ENCODE results near the gene ZNF418. TPM values are rescaled to one million over a fixed set of nuclear protein-coding genes. Genes with fewer than 3 reads are reported as not detected.
"Not testable (repeated sequence)": the region's sequence is repeated elsewhere in the genome, so short reads cannot be mapped to it uniquely, and the experiment has no call there.

The ZNF418 gene
- total RNA-seq, result 4.3 and 4.9 TPM in 2 replicates

DNA sequence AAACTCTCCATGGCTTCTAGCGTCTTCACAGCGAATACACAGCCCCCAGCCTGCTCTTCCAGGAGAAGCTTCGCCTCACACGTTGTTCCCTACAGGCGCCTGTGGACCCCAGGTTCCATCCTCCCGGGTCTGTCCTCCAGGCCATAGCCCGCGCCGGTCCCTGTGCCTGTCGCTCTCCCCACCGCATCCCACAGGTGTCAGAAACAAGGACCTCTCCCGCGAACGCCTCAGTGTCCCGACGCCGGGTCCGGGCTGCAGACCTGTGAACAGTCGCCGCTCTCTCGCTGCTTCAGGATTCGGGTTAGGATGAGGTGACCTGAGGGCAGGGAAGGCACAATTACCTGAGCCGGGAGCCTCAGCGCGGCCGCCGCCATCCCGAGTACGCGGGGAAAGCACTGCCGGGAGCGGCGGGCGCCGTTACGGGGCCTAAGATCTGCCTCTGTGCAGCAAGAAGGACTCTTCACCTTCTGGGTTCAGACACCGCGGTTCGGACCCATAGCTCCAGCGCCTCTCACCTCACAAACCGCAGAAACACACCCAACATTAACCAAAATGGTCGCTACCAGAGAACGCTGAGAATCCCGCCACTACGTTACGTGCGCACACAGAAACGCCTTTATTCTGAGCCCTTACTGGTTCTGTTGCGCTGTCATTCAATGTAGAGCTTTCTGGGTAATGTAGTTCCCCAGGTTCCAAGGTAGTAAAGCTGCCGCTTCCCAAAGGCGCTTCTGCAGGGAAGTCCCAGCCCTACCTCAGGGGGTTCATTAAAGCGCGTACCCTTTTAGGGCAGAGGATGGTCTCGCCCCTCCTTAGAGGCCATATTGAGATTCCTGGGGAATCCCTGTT is at the start of gene ZNF418:
Gene ZNF418, minus strand, starts transcription at position 583 of the 846 bp plus-strand sequence. CDS start 1,580 bp downstream, outside the sequence.
- DNase-seq, result peak; percentile 84

DNA sequence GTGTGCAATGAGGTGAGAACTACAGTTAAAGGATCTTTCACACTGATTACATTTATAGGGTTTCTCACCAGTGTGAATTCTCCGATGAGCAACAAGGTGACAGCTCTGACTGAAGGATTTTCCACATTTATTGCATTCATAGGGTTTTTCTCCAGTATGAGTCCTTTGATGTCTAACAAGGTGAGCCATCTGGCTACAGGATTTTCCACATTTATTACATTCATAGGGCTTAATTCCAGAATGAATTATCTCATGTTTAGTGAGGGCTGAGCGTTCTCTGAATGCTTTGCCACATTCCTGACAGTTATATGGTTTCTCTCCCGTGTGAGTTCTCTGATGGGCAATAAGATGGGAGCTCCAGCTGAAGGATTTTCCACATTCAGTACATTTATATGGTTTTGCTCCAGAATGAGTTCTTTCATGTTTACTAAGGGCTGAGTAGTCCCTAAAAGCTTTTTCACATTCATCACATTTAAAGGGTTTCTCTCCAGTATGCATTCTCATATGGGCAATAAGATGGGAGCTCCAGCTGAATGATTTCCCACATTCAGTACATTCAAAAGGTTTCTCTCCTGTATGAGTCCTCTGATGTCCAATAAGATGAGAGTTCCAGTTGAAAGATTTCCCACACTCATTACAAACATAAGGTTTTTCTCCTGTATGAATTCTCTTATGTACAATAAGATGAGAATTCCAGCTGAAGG is 43.5 kb upstream of the ZNF418 start:
- no peak for DNase-seq

DNA sequence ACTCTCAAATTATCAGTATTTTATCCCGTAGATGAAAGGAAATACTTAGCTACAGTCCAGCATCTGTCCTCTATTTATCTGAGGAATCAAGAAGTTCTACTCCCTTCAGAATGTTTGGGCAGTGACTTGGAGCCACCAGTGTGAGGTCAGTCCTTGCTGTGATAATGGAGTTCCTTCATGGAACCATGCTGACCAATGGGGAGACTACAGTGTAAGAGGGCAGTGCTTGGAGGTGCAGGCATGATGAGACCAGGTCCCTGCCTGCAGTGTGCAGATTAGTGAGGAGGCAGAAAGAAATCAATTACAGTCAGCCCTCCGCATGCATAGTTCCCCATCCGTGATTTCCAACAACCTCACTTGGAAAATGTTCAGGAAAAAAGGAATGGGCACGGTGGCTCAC is 39.2 kb upstream of the ZNF418 start, which contains the start of gene C19orf18:
Gene C19orf18, minus strand, starts transcription at position 101 of the 400 bp plus-strand sequence. CDS start 102 bp downstream, outside the sequence.
- no peak for DNase-seq

DNA sequence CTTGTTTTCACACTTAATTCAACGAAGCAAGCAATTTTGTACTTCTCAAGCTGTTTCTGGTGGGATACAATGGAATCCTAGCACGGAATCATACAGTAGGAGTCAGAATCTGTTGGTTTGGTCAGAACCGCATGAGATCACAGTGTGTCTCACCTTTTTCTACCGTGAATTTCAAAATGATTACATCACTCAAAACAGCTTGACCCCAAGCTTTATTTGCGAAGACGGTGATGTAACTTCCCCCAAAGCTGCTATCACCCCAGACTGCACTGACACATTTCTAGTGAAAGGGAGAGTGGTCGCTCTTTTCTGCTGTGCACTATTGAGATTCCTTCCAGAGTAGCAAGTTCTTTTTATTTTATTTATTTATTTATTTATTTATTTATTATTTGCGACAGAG is 29.6 kb upstream of the ZNF418 start:
- DNase-seq, result no peak

DNA sequence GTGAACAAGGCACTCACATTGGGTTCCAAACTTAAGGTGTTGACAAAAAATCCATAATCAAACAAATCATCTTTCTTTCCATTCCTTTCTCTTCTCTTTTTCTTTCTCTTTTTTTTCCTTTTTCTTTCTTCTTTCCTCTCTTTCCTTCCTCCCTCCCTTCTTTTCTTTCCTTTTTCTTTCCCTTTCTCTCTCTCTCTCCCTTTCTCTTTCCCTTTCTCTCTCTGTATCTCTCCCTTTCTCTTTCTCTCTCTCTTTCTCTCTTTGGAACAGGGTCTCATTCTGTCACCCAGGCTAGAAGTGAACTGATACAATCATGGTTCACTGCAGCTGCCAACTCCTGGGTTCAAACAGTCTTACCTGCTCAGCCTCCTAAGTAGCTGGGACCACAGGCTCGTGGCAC is 26.6 kb upstream of the ZNF418 start:
- no peak for DNase-seq

DNA sequence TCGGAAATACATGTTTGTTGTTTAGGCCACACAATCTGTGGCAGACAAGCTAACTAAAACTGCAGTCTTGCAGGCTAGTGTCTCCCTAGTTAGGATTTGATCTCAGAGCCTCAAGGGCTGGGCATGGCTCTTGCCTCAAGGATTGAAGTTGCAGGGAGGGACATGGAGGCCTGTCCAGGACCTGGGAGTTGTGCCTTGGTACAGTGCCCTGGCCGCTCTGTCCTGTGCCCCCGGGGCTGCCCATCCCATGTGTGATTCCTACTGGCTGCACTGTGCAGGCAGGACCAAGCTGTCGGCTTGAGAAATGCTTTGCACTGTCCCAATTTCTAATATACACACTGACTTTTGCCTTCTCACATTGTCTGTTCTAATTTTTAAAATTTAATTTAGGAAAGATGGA is 19.8 kb upstream of the ZNF418 start:
- no peak for DNase-seq

DNA sequence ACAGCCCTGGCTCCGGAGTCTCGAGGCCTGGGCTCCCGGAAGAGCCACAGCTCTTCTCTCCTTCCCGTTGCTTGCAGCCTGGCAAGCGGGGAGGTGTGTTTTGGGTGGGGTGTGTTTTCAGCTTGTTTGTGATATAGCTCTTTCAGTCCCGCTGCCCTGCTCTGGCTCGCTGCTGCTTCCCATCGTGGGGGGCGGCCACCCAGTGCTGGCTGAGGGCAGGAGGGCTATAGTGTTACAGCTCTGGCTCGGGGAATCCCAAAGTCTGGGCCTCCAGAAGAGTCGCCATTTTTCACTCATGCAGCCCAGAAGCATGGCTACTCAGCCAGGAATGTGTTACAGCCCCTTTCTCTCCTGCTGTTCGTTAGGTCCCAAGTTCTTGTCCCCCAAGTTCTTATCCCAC is 14.5 kb upstream of the ZNF418 start:
- no peak for DNase-seq

DNA sequence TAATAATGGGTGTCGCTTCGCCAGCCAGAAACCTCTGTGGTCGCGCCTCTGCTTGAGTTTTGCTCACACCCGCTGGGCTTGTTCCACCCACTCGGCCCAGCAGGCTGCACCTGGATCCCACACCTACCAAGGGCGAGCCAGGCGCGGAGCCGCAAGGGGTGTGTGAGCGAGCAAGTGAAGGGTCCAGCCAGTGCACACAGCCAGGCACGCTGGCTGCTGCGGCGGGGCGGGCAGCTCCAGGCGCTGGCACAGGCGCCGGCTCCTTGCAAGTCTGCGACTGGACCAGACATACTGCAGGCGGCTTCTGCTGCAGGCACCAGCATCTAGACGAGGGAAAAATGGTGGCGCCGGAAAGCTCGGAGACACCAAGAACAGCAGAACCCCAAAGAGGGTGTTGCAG is 14.1 kb upstream of the ZNF418 start:
- no peak for DNase-seq

DNA sequence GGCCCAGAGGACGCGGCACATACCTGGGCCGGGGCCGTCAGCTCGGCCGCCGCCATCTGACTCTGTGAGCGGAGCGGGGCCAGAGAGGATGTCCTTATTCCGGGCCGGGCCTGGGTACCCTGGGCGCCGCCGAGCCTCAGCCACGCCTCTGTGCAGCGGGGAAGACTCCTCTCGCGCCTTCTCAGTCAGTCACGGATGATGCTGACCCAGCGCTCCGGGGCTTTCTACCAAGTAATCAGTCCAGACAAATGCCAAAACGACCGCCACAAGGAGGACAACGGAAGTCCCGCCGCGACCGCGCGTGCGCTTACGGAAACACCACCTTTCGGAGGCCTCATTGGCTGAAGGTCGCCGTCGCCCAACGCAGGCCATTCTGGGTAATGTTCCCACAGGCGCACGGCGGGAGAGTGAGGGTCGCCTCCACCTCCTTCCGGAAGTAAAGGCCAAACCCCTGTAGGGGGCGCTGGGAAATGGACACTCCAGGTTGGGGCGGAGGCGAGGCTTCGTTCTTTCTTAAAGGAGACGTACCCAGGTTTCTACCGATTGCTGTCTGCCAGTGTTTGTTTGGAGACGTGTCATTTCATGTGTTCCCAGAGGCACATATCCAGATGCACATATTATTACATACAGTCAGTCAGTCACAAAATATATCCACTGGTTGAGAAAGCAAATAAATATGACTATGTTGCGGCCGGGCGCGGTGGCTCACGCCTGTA is 12.4 kb upstream of the ZNF418 start, which contains the start of gene ZNF256:
Gene ZNF256, minus strand, starts transcription at position 288 of the 716 bp plus-strand sequence. Its CDS starts 232 bp downstream, at position 56.
- peak; percentile 94 for DNase-seq

DNA sequence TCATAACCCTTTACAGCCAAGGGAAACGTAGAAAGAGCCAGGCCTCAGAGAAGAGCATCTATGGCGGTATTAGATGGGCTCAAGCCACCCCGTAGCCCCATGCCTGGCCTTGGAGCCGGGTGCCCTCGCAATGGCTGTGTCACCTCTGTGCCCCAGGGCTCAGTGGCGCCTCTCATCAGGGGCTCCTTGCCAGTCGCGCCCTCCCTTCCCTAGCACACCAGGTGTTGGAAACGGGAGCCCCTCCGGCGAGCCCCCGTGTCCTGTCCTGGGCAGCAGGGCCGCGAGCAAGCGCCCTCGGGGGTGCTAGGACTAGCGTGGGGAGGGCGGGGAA is 11.9 kb upstream of the ZNF418 start:
- no peak for DNase-seq

DNA sequence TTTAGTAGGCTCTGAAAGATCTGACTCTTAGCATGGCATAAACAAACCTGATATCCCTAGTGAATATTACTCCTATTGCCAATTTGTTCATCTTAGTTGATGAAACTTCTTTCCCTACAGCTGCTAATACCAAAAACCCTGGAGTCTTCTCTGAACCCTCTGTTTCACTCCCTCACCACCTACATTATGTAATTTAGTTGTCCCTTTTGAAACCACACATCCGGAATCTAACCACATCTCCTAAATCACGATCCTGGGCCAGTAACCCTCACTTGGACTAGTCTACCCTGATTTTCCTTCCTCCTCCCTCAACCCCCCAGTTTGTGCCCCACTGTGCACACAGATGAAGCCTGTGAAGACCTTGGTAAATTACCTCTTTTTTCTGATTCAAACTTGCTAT is 11.1 kb upstream of the ZNF418 start:
- DNase-seq, result no peak

DNA sequence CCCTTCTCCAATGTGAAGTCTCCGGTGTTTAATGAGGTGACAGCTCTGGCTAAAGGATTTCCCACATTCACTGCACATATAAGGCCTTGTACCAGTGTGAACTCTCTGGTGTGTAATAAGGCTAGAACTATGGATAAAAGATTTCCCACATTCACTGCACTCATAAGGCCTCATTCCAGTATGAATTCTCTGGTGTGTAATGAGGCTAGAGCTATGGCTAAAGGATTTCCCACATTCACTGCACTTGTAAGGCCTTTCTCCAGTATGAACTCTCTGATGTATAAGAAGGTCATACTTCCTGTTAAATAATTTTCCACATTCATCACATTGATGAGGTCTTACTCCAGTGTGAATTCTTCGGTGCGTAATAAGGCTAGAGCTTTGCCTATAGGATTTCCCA is 6.4 kb upstream of the ZNF418 start:
- DNase-seq, result no peak

DNA sequence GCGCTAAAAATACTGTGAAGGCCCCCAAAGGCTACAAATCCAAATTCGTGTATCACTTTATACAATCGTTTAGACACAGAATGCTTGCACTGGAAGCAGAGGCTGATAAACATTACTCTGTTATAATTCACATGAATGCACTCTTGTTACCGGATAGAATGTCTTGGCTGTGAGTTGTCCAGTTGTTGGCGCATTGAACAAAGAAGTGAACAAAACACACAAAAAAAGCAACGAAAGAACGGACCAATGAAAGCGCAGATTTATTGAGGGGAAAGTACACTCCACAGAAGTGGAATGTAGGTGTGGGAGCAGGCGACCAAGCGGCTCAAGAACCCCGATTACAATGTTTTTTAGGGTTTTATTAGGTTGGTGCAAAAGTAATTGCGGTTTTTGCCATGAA is 529 bp upstream of the ZNF418 start:
- DNase-seq, result no peak

DNA sequence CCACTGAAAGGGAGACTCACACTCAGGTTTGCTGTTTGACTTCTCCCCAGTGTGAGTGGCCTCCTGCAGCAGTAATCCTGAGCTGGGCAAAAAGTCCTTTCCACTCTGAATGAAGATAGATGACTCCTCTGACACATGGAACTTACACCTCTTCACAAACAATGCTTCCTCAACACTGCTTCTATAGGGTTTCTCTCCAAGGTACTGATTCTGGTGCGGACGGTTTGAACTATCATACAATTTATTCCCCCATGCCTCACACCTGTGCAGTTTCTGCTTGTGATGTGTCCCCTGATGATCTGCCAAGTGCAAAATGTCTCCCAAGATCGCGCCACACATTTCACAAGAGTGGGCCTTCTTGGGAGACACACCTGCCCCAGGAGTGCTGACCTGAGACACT is 7.6 kb downstream of the ZNF418 start:
- no peak for DNase-seq

DNA sequence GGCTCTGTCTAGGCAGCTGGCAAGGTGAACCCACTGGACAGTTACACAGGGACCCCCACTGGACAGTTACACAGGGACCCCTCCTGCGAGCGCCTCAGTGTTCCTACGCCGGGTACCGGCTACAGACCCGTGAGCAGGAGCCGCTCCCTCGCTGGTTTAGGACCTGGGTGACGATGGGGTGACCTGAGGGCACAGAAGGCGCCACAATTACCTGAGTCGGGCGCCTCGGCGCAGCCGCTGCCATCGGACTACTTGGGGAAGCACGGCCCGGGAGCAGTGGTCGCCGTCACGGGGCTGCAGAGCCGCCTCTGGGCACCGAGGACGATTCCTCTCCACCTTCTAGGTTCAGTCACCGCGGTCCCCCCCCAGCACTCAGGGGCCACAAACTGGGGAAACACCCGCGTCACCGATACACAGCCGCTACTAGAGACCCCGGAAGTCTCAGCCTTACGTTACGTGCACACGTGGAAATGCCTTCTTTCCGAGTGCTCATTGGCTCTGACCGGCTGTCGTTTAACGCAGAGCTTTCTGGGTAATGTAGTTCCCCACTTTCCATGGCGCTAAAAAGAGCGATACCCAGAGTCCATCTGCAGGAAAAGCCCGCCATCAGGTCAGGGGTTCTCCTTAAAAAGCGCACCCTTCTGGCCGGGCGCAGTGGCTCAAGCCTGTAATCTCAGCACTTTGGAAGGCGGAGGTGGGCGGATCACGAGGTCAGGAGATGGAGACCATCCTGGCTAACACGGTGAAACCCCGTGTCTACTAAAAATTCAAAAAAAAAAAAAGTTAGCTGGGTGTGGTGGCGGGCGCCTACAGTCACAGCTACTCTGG is 18.8 kb downstream of the ZNF418 start, which contains the start of gene ZNF417:
Gene ZNF417, minus strand, starts transcription at position 425 of the 828 bp plus-strand sequence. Its CDS starts 181 bp downstream, at position 244.
- DNase-seq, result peak; percentile 95

DNA sequence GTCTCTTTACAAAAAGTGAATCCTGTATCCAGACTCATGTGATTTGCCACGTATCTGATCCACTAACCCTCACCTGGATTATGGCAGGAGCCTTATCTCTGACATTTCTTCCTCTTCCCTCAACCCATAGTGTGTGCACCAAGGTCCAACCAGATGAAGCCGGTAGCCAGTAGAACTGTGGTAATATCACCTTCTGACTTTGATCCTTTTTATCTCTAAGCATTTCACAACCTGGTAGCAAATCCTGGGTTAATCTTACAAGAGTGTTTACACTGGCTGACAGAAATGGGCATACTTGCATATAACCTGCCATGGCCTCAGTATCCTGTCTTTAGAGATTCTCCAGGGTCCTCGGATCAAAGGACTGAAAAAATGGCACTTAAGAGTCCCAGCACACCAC is 20.7 kb downstream of the ZNF418 start:
- DNase-seq, result no peak

DNA sequence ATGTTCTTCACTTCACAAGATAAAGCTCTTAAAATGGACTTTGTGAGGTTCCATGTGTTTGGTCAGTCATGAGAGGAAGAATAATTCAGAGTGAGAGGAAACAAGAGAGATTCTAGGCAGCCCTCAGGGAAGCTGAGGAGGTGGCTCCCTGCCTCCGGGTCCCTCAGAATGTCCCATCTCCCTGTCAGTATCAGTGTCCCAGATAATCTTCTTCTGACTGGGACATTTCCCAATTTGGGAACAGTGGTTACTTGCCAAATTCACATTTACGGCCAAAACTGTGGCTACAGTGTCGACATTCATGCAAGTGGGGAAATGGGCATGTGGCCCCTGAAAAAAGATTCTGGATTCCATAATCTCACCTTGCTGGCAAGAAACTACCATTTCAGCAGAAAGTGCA is 27.8 kb downstream of the ZNF418 start:
- no peak for DNase-seq

DNA sequence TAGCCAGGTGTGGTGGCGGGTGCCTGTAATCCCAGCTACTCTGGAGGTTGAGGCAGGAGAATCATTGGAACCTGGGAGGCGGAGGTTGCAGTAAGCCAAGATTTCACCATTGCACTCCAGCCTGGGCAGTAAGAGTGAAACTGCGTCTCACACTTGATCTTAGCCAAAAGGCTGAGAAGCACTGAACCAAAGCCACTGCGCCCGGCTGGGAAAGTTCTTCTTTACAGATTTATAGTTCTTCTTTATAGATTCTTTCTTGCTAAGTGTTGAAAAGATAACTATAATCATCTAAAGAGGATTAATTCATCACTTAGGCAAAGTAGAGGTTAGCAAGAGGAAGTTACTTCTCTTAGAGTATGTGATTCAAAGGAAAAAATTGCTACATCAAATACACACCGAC is 29.9 kb downstream of the ZNF418 start:
- DNase-seq, result no peak

DNA sequence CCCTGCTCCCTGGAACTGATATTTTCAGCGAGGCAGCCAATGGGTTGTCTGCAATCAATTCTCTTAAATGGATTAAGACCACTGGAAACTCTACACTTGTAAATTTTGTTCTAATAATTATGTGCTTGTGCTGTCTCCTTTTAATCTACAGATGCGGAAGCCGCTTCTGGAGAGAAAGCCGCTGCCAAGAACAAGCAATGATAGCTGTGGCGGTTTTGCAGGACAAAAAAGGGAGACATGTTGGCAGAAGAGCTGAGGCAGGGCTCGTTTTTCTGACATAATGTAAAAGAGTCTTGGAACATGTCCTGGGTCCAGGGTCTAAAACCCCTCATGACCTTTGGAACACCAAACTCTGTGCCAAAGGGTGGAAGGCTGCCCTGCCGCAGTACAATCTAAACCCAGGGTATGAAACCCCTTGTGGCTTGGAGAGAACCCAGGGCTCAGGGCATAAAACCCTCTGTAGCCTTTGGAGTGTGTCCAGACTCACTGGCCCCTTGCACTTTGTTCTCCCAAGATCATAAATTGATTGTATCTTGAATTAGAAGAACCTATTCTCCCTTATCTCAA is 31.5 kb downstream of the ZNF418 start:
- no peak for DNase-seq

DNA sequence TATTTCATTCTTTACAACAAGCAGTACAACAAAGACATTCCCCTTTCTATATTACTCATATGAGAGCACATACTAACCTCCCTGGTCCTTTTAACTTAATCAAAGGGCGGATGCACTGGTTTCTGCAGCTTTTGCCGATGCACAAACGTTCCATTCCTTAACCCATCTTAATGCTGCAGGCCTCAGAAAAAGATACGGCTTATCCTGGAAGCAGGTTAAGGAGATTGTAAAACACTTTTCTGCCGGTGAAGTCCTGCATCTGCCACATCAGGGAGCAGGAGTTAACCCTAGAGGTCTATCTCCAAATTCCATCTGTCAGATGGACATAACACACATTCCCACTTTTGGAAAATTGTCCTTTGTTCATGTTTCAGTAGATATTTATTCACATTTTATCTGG is 34.9 kb downstream of the ZNF418 start:
- no peak for DNase-seq

DNA sequence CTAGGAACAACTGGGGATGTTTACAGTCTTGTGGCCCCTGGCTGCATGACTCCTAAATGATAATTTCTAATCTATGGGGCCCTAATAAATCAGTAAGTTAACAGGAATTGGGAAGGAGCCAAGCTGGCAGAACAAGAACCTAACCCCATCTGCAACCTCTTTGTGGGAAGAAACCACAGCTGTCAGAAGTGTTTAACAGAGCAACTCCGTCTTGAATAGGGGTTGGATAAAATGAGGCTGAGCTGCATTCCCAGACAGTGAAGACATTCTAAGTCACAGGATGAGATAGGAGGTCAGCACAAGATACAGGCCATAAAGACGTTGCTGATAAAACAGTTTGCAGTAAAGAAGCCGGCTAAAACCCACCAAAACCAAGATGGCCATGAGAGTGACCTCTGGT is 44.5 kb downstream of the ZNF418 start:
- DNase-seq, result not testable (repeated sequence)
